Measurements from ENCODE around the gene CDK13.

CDK13 gene

DNA sequence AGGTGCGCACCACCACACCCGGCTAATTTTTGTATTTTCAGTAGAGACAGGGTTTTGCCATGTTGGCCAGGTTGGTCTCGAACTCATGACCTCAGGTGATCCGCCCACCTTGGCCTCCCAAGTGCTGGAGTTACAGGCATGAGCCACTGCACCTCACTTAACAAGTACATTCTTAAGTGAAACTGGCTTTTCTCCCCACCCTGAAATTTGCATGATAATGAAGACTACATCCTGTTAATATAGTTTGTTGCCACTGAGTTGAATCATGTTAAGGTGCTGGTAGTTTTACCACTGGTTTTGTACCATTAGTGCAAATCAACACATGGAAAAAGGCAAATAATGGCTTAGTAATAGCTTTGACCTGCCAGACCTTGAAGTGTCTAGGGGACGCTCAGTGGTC is 122.2 kb downstream of the CDK13 start:
- ChIA-PET POLR2A (no interaction called here), CTCF (no interaction called here)
- TF ChIP-seq ZNF777 (tag by site-specific recombination; IDR thresholded peaks at IDR 0.05; ENCODE audit: borderline replicate concordance) (no peak), KLF7 (tag by site-specific recombination; IDR thresholded peaks at IDR 0.05; ENCODE audit: borderline replicate concordance) (no peak), ZNF211 (tag by site-specific recombination; IDR thresholded peaks at IDR 0.05; ENCODE audit: low read depth) (no peak), HOXC10 (CRISPR knock-in tag; IDR thresholded peaks at IDR 0.05) (no peak), ZNF548 (tag by site-specific recombination; IDR thresholded peaks at IDR 0.05) (no peak), SCRT2 (tag by site-specific recombination; IDR thresholded peaks at IDR 0.05) (no peak), ZNF132 (tag by site-specific recombination; IDR thresholded peaks at IDR 0.05; ENCODE audit: borderline replicate concordance) (no peak), ZNF561 (tag by site-specific recombination; IDR thresholded peaks at IDR 0.05; ENCODE audit: borderline replicate concordance) (no peak)
- TF ChIP-seq, protein P1, sequence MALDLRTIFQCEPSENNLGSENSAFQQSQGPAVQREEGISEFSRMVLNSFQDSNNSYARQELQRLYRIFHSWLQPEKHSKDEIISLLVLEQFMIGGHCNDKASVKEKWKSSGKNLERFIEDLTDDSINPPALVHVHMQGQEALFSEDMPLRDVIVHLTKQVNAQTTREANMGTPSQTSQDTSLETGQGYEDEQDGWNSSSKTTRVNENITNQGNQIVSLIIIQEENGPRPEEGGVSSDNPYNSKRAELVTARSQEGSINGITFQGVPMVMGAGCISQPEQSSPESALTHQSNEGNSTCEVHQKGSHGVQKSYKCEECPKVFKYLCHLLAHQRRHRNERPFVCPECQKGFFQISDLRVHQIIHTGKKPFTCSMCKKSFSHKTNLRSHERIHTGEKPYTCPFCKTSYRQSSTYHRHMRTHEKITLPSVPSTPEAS (tag by site-specific recombination; IDR thresholded peaks at IDR 0.05): no peak
- TF ChIP-seq, protein P2, sequence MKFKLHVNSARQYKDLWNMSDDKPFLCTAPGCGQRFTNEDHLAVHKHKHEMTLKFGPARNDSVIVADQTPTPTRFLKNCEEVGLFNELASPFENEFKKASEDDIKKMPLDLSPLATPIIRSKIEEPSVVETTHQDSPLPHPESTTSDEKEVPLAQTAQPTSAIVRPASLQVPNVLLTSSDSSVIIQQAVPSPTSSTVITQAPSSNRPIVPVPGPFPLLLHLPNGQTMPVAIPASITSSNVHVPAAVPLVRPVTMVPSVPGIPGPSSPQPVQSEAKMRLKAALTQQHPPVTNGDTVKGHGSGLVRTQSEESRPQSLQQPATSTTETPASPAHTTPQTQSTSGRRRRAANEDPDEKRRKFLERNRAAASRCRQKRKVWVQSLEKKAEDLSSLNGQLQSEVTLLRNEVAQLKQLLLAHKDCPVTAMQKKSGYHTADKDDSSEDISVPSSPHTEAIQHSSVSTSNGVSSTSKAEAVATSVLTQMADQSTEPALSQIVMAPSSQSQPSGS (tag by site-specific recombination; IDR thresholded peaks at IDR 0.05; ENCODE audit: low read depth): no peak
- TF ChIP-seq, protein P3, sequence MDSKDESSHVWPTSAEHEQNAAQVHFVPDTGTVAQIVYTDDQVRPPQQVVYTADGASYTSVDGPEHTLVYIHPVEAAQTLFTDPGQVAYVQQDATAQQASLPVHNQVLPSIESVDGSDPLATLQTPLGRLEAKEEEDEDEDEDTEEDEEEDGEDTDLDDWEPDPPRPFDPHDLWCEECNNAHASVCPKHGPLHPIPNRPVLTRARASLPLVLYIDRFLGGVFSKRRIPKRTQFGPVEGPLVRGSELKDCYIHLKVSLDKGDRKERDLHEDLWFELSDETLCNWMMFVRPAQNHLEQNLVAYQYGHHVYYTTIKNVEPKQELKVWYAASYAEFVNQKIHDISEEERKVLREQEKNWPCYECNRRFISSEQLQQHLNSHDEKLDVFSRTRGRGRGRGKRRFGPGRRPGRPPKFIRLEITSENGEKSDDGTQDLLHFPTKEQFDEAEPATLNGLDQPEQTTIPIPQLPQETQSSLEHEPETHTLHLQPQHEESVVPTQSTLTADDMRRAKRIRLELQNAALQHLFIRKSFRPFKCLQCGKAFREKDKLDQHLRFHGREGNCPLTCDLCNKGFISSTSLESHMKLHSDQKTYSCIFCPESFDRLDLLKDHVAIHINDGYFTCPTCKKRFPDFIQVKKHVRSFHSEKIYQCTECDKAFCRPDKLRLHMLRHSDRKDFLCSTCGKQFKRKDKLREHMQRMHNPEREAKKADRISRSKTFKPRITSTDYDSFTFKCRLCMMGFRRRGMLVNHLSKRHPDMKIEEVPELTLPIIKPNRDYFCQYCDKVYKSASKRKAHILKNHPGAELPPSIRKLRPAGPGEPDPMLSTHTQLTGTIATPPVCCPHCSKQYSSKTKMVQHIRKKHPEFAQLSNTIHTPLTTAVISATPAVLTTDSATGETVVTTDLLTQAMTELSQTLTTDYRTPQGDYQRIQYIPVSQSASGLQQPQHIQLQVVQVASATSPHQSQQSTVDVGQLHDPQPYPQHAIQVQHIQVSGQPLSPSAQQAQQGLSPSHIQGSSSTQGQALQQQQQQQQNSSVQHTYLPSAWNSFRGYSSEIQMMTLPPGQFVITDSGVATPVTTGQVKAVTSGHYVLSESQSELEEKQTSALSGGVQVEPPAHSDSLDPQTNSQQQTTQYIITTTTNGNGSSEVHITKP (tag by site-specific recombination; IDR thresholded peaks at IDR 0.05): no peak
- TF ChIP-seq, protein P4, sequence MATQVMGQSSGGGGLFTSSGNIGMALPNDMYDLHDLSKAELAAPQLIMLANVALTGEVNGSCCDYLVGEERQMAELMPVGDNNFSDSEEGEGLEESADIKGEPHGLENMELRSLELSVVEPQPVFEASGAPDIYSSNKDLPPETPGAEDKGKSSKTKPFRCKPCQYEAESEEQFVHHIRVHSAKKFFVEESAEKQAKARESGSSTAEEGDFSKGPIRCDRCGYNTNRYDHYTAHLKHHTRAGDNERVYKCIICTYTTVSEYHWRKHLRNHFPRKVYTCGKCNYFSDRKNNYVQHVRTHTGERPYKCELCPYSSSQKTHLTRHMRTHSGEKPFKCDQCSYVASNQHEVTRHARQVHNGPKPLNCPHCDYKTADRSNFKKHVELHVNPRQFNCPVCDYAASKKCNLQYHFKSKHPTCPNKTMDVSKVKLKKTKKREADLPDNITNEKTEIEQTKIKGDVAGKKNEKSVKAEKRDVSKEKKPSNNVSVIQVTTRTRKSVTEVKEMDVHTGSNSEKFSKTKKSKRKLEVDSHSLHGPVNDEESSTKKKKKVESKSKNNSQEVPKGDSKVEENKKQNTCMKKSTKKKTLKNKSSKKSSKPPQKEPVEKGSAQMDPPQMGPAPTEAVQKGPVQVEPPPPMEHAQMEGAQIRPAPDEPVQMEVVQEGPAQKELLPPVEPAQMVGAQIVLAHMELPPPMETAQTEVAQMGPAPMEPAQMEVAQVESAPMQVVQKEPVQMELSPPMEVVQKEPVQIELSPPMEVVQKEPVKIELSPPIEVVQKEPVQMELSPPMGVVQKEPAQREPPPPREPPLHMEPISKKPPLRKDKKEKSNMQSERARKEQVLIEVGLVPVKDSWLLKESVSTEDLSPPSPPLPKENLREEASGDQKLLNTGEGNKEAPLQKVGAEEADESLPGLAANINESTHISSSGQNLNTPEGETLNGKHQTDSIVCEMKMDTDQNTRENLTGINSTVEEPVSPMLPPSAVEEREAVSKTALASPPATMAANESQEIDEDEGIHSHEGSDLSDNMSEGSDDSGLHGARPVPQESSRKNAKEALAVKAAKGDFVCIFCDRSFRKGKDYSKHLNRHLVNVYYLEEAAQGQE (tag by site-specific recombination; IDR thresholded peaks at IDR 0.05): no peak
- TF ChIP-seq, protein P5, sequence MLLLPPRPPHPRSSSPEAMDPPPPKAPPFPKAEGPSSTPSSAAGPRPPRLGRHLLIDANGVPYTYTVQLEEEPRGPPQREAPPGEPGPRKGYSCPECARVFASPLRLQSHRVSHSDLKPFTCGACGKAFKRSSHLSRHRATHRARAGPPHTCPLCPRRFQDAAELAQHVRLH (tag by site-specific recombination; IDR thresholded peaks at IDR 0.05): no peak
- TF ChIP-seq, protein P6, sequence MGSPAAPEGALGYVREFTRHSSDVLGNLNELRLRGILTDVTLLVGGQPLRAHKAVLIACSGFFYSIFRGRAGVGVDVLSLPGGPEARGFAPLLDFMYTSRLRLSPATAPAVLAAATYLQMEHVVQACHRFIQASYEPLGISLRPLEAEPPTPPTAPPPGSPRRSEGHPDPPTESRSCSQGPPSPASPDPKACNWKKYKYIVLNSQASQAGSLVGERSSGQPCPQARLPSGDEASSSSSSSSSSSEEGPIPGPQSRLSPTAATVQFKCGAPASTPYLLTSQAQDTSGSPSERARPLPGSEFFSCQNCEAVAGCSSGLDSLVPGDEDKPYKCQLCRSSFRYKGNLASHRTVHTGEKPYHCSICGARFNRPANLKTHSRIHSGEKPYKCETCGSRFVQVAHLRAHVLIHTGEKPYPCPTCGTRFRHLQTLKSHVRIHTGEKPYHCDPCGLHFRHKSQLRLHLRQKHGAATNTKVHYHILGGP (tag by site-specific recombination; IDR thresholded peaks at IDR 0.05): no peak
- H3K4me3 ChIP-seq (ENCODE audit: low read depth, low read length): no peak overlapping the region
- H3K27ac ChIP-seq (ENCODE audit: extremely low read depth, low read depth, low read length): no peak overlapping the region
- no peaks in the 10 kb centered on the region for H3K9me3 ChIP-seq (ENCODE audit: control insufficient read depth, insufficient read depth, low read depth, low read length)
- no peaks in the 10 kb centered on the region for H3K4me1 ChIP-seq (ENCODE audit: control insufficient read depth, insufficient read depth, low read length)
- peaks cover 0 to 7% of the 10 kb centered on the region in 2 experiments; a peak in 1 of 3 replicates for H3K36me3 ChIP-seq (ENCODE audit: control insufficient read depth in 2 of 2, insufficient read depth in 1 of 2, low read length in 2 of 2)
